H1 (cell line): ENCODE measurements around the gene NAT10. TPM values are rescaled to one million over a fixed set of nuclear protein-coding genes. Genes with fewer than 3 reads are reported as not detected.

Experiments used
- CTCF ChIA-PET: fragments of 300-600 bp; sonication (Branson Sonifier 250); formaldehyde crosslinking; loops from one replicate; lab custom pipeline; 2021; ENCODE audit not compliant: partially characterized antibody; lab: Charles Lee
- POLR2A ChIA-PET: fragments of 300-600 bp; sonication (Branson Sonifier 250); formaldehyde crosslinking; loops from one replicate; lab custom pipeline; 2021; ENCODE audit warnings: inconsistent platforms; ENCODE audit not compliant: partially characterized antibody; lab: Charles Lee
- DNase-seq, 2 experiments: peaks; one replicate each; pipeline versions ENCODE4 v3.0.0 to v3.0.0-alpha.2; 2010 to 2022; ENCODE audit warnings: low spot score in 2 of 2, low read depth in 1 of 2, mixed read lengths in 1 of 2
- FAIRE-seq: peaks from 2 replicates; lab custom pipeline; 2011; peaks lifted over from hg19 to GRCh38; lab: Jason Lieb, UNC
- H2AFZ ChIP-seq: 2 replicates; pipeline ENCODE4 v1.8.1; 2012; ENCODE audit warnings: low read length, inconsistent platforms
- H2AK5ac ChIP-seq: 2 replicates; pipeline ENCODE4 v1.6.1; 2013; ENCODE audit warnings: low read depth, low read length
- H2BK120ac ChIP-seq: replicated peaks from 2 replicates; pipeline ENCODE3; 2013; ENCODE audit warnings: low read depth, low read length, inconsistent platforms
- H2BK12ac ChIP-seq: 2 replicates; pipeline ENCODE4 v1.6.1; 2013; ENCODE audit warnings: low read depth, low read length
- H2BK15ac ChIP-seq: 2 replicates; pipeline ENCODE4 v1.6.1; 2013; ENCODE audit warnings: low read length
- H2BK20ac ChIP-seq: 2 replicates; pipeline ENCODE4 v1.6.1; 2013; ENCODE audit warnings: low read length
- H2BK5ac ChIP-seq: 2 replicates; pipeline ENCODE4 v1.6.1; 2013; ENCODE audit warnings: low read depth, low read length
- H3K14ac ChIP-seq: 2 replicates; pipeline ENCODE4 v1.6.1; 2013; ENCODE audit warnings: inconsistent platforms; ENCODE audit not compliant: insufficient read length
- H3K18ac ChIP-seq: 2 replicates; pipeline ENCODE4 v1.6.1; 2013; ENCODE audit warnings: low read length; ENCODE audit errors: extremely low read depth
- H3K23ac ChIP-seq: 2 replicates; pipeline ENCODE4 v1.6.1; 2013; ENCODE audit warnings: inconsistent platforms; ENCODE audit not compliant: insufficient read length
- H3K23me2 ChIP-seq: 2 replicates; pipeline ENCODE4 v1.6.1; 2013; ENCODE audit warnings: low read depth, low read length
- H3K27ac ChIP-seq: 2 replicates; pipeline ENCODE4 v1.6.1; 2011; ENCODE audit warnings: low read depth, low read length, inconsistent platforms
- H3K27me3 ChIP-seq, 4 experiments: replicated peaks in 1 of 4; 1 replicate in 1 of 4; 2 replicates in 3 of 4; pipeline versions ENCODE4 v1.6.1 to v1.8.1; 2011 to 2013; ENCODE audit warnings: low read length in 3 of 4, mild to moderate bottlenecking in 3 of 4, inconsistent platforms in 2 of 4, mixed read lengths in 2 of 4, moderate library complexity in 1 of 4; ENCODE audit not compliant: control insufficient read depth in 3 of 4, insufficient read depth in 3 of 4; ENCODE audit errors: extremely low read depth in 1 of 4
- H3K36me3 ChIP-seq, 4 experiments: 2 replicates each; pipeline versions ENCODE4 v1.6.1 to v1.8.1; 2011 to 2013; ENCODE audit warnings: mild to moderate bottlenecking in 4 of 4, low read length in 3 of 4, moderate library complexity in 2 of 4, control low read depth in 1 of 4, inconsistent platforms in 1 of 4; ENCODE audit not compliant: insufficient read depth in 4 of 4, control insufficient read depth in 2 of 4
- H3K4ac ChIP-seq: replicated peaks from 2 replicates; pipeline ENCODE3; 2013; ENCODE audit warnings: low read length, low read depth, mixed read lengths, inconsistent platforms; ENCODE audit not compliant: insufficient read length
- H3K4me1 ChIP-seq, 4 experiments: replicated peaks in 1 of 4; 1 replicate in 1 of 4; 2 replicates in 3 of 4; pipeline versions ENCODE4 v1.6.1 to v1.8.1; 2011 to 2013; ENCODE audit warnings: low read length in 3 of 4, inconsistent platforms in 2 of 4, mixed read lengths in 1 of 4; ENCODE audit not compliant: insufficient read depth in 4 of 4, control insufficient read depth in 3 of 4
- H3K4me2 ChIP-seq, 2 experiments: 2 replicates each; pipeline versions ENCODE4 v1.6.1 to v1.8.1; 2011 to 2013; ENCODE audit warnings: low read depth in 2 of 2, low read length in 2 of 2, control low read depth in 1 of 2, inconsistent platforms in 1 of 2, mild to moderate bottlenecking in 1 of 2; ENCODE audit not compliant: insufficient read depth in 1 of 2
- H3K4me3 ChIP-seq, 4 experiments: fragments of 200-600, 300-600 bp in 1 of 4; sonication (generic), shearing (Covaris generic), sonication (Bioruptor Twin) in 1 of 4; 2 replicates each; pipeline versions ENCODE4 v1.5.1 to v1.8.1; 2011 to 2016; ENCODE audit warnings: low read length in 4 of 4, low read depth in 3 of 4, control low read depth in 2 of 4, inconsistent platforms in 2 of 4, mild to moderate bottlenecking in 2 of 4, mixed read lengths in 1 of 4, moderate library complexity in 1 of 4; ENCODE audit not compliant: insufficient read depth in 2 of 4; ENCODE audit errors: extremely low read depth in 1 of 4
- H3K56ac ChIP-seq: replicated peaks from 2 replicates; pipeline ENCODE3; 2013; ENCODE audit warnings: low read depth, mild to moderate bottlenecking, mixed read lengths, low read length, inconsistent platforms; ENCODE audit not compliant: insufficient read length
- H3K79me1 ChIP-seq: 2 replicates; pipeline ENCODE4 v1.6.1; 2013; ENCODE audit warnings: low read depth, low read length, control low read depth
- H3K79me2 ChIP-seq, 2 experiments: 2 replicates each; pipeline versions ENCODE4 v1.6.1 to v1.8.1; 2012 to 2013; ENCODE audit warnings: low read length in 2 of 2, mild to moderate bottlenecking in 2 of 2, inconsistent platforms in 1 of 2; ENCODE audit not compliant: insufficient read depth in 2 of 2, control insufficient read depth in 1 of 2
- H3K9ac ChIP-seq, 4 experiments: replicated peaks in 1 of 4; 1 replicate in 1 of 4; 2 replicates in 3 of 4; pipeline versions ENCODE4 v1.6.1 to v1.8.1; 2011 to 2013; ENCODE audit warnings: low read depth in 3 of 4, low read length in 3 of 4, control low read depth in 2 of 4, mild to moderate bottlenecking in 2 of 4, moderate library complexity in 2 of 4, inconsistent platforms in 1 of 4; ENCODE audit errors: extremely low read depth in 1 of 4
- H3K9me3 ChIP-seq, 2 experiments: 2 replicates each; pipeline versions ENCODE4 v1.6.1 to v1.8.1; 2012 to 2013; ENCODE audit warnings: mild to moderate bottlenecking in 2 of 2, moderate library complexity in 2 of 2, control low read depth in 1 of 2, inconsistent platforms in 1 of 2, low read depth in 1 of 2, low read length in 1 of 2, mixed read lengths in 1 of 2; ENCODE audit not compliant: insufficient read depth in 2 of 2
- H4K20me1 ChIP-seq, 2 experiments: replicated peaks in 1 of 2; 2 replicates each; pipeline versions ENCODE3 to v1.8.1; 2011 to 2013; ENCODE audit warnings: inconsistent platforms in 2 of 2, low read length in 2 of 2, mild to moderate bottlenecking in 1 of 2; ENCODE audit not compliant: insufficient read depth in 2 of 2, control insufficient read depth in 1 of 2
- H4K5ac ChIP-seq: 2 replicates; pipeline ENCODE4 v1.6.1; 2013; ENCODE audit warnings: low read length, low read depth, mixed read lengths, inconsistent platforms; ENCODE audit not compliant: insufficient read length
- H4K8ac ChIP-seq: 2 replicates; pipeline ENCODE4 v1.8.0; 2013; ENCODE audit warnings: mild to moderate bottlenecking, moderate library complexity, low read length, inconsistent platforms; ENCODE audit not compliant: insufficient read depth; ENCODE audit errors: extremely low read depth
- H4K91ac ChIP-seq: replicated peaks from 2 replicates; pipeline ENCODE3; 2013; ENCODE audit warnings: low read length, mixed read lengths, inconsistent platforms; ENCODE audit not compliant: insufficient read length
- BRCA1 ChIP-seq: IDR thresholded peaks from 2 replicates; pipeline ENCODE4 v1.6.1; 2012; ENCODE audit warnings: low read depth, low read length, improper control_type of control experiment
- CBX5 ChIP-seq: fragments of 300-800, 300-1000 bp; sonication (generic); IDR thresholded peaks from 2 replicates; pipeline ENCODE4 v1.7.1; 2016; ENCODE audit warnings: antibody characterized with exemption, low read length, low read depth
- EZH2 ChIP-seq: fragments of 200-600 bp; sonication (generic); IDR thresholded peaks from 2 replicates; pipeline ENCODE4 v1.7.1; 2012; ENCODE audit warnings: low read depth, mild to moderate bottlenecking, moderate library complexity, low read length, inconsistent platforms; ENCODE audit not compliant: severe bottlenecking
- JUN ChIP-seq: IDR thresholded peaks from 2 replicates; pipeline ENCODE4 v1.6.1; 2011; ENCODE audit warnings: low read depth, mild to moderate bottlenecking, improper control_type of control experiment, low read length
- PHF8 ChIP-seq: fragments of 200-600 bp; sonication (generic); conservative IDR thresholded peaks from 2 replicates; pipeline ENCODE4 v1.7.1; 2012; ENCODE audit warnings: low read depth, mild to moderate bottlenecking, inconsistent platforms, low read length, moderate library complexity
- POLR2A ChIP-seq, 2 experiments: IDR thresholded peaks; 1 replicate in 1 of 2; 2 replicates in 1 of 2; pipeline ENCODE4 v1.6.1; 2011; ENCODE audit warnings: low read depth in 2 of 2, low read length in 2 of 2, mild to moderate bottlenecking in 2 of 2; ENCODE audit errors: control extremely low read depth in 1 of 2
- RFX5 ChIP-seq: IDR thresholded peaks from 2 replicates; pipeline ENCODE4 v1.6.1; 2011; ENCODE audit warnings: low read depth, low read length, improper control_type of control experiment, borderline replicate concordance
- SP2 ChIP-seq: IDR thresholded peaks from 2 replicates; pipeline ENCODE4 v1.6.1; 2012; ENCODE audit warnings: mild to moderate bottlenecking, low read length, inconsistent platforms
- TAF7 ChIP-seq: optimal IDR thresholded peaks from 2 replicates; pipeline ENCODE3; 2011; ENCODE audit warnings: low read depth, mild to moderate bottlenecking, inconsistent platforms, low read length, moderate library complexity, borderline replicate concordance
- WGBS, 2 experiments: shearing (Covaris generic) in 1 of 2; methylation state at CpG; one replicate each; pipeline versions ENCODE4 v1.1.6 to v1.1.7; 2013 to 2015; ENCODE audit warnings: low lambda C conversion rate in 2 of 2, mixed read lengths in 2 of 2, inconsistent platforms in 1 of 2, low coverage in 1 of 2, missing lambda C conversion rate in 1 of 2; ENCODE audit not compliant: insufficient replicate concordance in 2 of 2, insufficient coverage in 1 of 2, insufficient read length in 1 of 2; ENCODE audit errors: extremely low coverage in 1 of 2, missing lambda C conversion rate in 1 of 2; 5-methylcytosine and 5-hydroxymethylcytosine counted together
- polyA plus RNA-seq, 7 experiments: library from polyadenylated mRNA; depleted of rRNA in 3 of 7; stranded (reverse) in 5 of 7; unstranded in 2 of 7; fragments of >200 nt in 5 of 7; fragments of 200-250 nt in 2 of 7; gene quantifications; 1 replicate in 5 of 7; 2 replicates in 1 of 7; 4 replicates in 1 of 7; pipeline versions ENCODE4 v1.2.1 to v1.2.3, GENCODE V29; 2011 to 2013; ENCODE audit warnings: missing spikeins in 2 of 7, mixed read lengths in 2 of 7
- total RNA-seq: library from RNA; stranded (reverse); fragmentation: NEBNext Ultra II Directional; extraction: Animal tissue kit (Norgen Biotek cat#: 25700); gene quantifications from 2 replicates; pipeline ENCODE4 v1.2.1, GENCODE V29; 2021

Gene NAT10
- total and polyA plus RNA-seq, 2 of the 8 experiments (the other 6 are each of a cell fraction or from before 2014, with no cell fraction given) = 66.3 to 89.6 TPM

DNA sequence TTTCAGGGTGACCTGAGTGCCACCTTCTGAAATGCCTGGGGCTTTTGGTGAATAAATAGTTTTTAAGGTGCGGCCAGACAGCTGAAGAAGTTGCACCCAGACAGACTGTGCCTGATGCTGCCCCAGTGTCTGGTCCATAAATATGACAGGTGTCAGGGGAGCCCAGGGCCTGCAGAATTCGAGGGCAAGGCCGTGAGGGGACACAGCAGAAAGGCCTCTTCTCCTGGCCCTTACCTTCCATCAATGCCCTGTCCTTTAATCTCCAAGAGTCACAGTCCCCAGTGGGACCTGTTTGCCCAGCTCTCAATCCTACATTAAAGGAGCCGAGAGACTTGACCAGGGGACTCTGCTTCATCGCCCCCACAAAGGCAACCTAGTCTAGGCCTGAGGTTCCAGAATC lies 45.7 kb downstream of the NAT10 start:
- no peaks in the 10 kb centered on the region for H3K79me2 ChIP-seq
- H3K27ac ChIP-seq = no peak overlapping the region
- no peaks in the 10 kb centered on the region for H3K4me1 ChIP-seq
- no peak overlapping the region for H3K14ac ChIP-seq
- no peak overlapping the region for H2BK12ac ChIP-seq
- H3K56ac ChIP-seq = no peak overlapping the region
- no peak overlapping the region for H3K18ac ChIP-seq
- DNase-seq (no peak), FAIRE-seq (no peak)
- ChIA-PET POLR2A (interaction anchor here (1.0 to 1.4 kb wide), 3 partner anchors 18 to 205 kb away, joined by 3 to 5 read pairs (median 3); no protein-coding TSS in a partner anchor), CTCF (interaction anchor here (1.2 to 11.3 kb wide), 11 partner anchors 9 to 341 kb away, joined by 3 to 89 read pairs (median 7); partner anchors contain the start of gene ABTB2)
- H3K9ac ChIP-seq = no peak overlapping the region
- WGBS, 2 experiments = 84% methylated on average over 5 of the region's 5 CpGs; no CpG with 5 or more reads in 1 of the 2 experiments
- no peaks in the 10 kb centered on the region for H3K9me3 ChIP-seq
- no peak for TF ChIP-seq PHF8
- TF ChIP-seq POLR2A (IDR thresholded peaks at IDR 0.05; ENCODE audit: control extremely low read depth in 1 of 2, low read depth in 2 of 2, low read length in 2 of 2) = no peak
- no peak for TF ChIP-seq RFX5
- TF ChIP-seq SP2 = no peak
- no peak for TF ChIP-seq EZH2
- no peak for TF ChIP-seq TAF7
- no peak for TF ChIP-seq CBX5
- no peak for TF ChIP-seq JUN
- TF ChIP-seq BRCA1 = no peak
- H4K8ac ChIP-seq = no peak overlapping the region
- no peaks in the 10 kb centered on the region for H3K79me1 ChIP-seq
- H3K4me3 ChIP-seq = no peak overlapping the region
- no peaks in the 10 kb centered on the region for H3K27me3 ChIP-seq
- H2BK20ac ChIP-seq = no peak overlapping the region
- no peak overlapping the region for H2BK120ac ChIP-seq
- no peak overlapping the region for H2BK5ac ChIP-seq
- H2AFZ ChIP-seq = no peak overlapping the region
- H4K5ac ChIP-seq = no peak overlapping the region
- no peak overlapping the region for H4K91ac ChIP-seq
- H3K4me2 ChIP-seq = no peak overlapping the region
- H4K20me1 ChIP-seq = peaks cover 15 to 17% of the 10 kb centered on the region in 2 experiments
- no peak overlapping the region for H2BK15ac ChIP-seq
- H3K4ac ChIP-seq = no peak overlapping the region
- peaks cover 10 to 29% (median 22%) of the 10 kb centered on the region in 4 experiments for H3K36me3 ChIP-seq
- H3K23ac ChIP-seq = no peak overlapping the region
- no peak overlapping the region for H2AK5ac ChIP-seq
- no peaks in the 10 kb centered on the region for H3K23me2 ChIP-seq
